H9 (cell line): ENCODE data around the gene LRRC14B. TPM values are rescaled to one million over a fixed set of nuclear protein-coding genes. Genes with fewer than 3 reads are reported as not detected.

Source experiments
- DNase-seq: peaks from one replicate; pipeline ENCODE4 v3.0.0-alpha.2; 2017
- H2AFZ ChIP-seq: one replicate; pipeline ENCODE4 v1.6.1; 2013; ENCODE audit warnings: mild to moderate bottlenecking, low read length, control low read depth, moderate library complexity
- H2AK5ac ChIP-seq: 2 replicates; pipeline ENCODE4 v1.6.1; 2013; ENCODE audit warnings: low read length, control low read depth, mixed read lengths; ENCODE audit not compliant: insufficient read length
- H2BK120ac ChIP-seq: one replicate; pipeline ENCODE4 v1.6.1; 2013; ENCODE audit warnings: low read depth, mild to moderate bottlenecking, low read length, control low read depth, inconsistent platforms; ENCODE audit not compliant: poor library complexity, severe bottlenecking
- H2BK12ac ChIP-seq: 2 replicates; pipeline ENCODE4 v1.6.1; 2013; ENCODE audit warnings: low read length, control low read depth, mixed read lengths, low read depth; ENCODE audit not compliant: insufficient read length
- H2BK15ac ChIP-seq: 2 replicates; pipeline ENCODE4 v1.6.1; 2013; ENCODE audit warnings: low read depth, low read length, control low read depth
- H2BK20ac ChIP-seq: one replicate; pipeline ENCODE4 v1.6.1; 2013; ENCODE audit warnings: low read depth, mild to moderate bottlenecking, low read length, control low read depth, inconsistent platforms; ENCODE audit not compliant: poor library complexity, severe bottlenecking
- H2BK5ac ChIP-seq: 2 replicates; pipeline ENCODE4 v1.6.1; 2013; ENCODE audit warnings: low read length, control low read depth, mixed read lengths; ENCODE audit not compliant: insufficient read length
- H3K14ac ChIP-seq: 2 replicates; pipeline ENCODE4 v1.6.1; 2013; ENCODE audit warnings: low read length, control low read depth; ENCODE audit not compliant: insufficient read depth
- H3K18ac ChIP-seq: 2 replicates; pipeline ENCODE4 v1.6.1; 2013; ENCODE audit warnings: low read depth, mild to moderate bottlenecking, mixed read lengths, low read length, control low read depth; ENCODE audit not compliant: insufficient read length
- H3K23ac ChIP-seq: 2 replicates; pipeline ENCODE4 v1.6.1; 2013; ENCODE audit warnings: low read length, control low read depth, mixed read lengths, low read depth; ENCODE audit not compliant: insufficient read length
- H3K23me2 ChIP-seq: 2 replicates; pipeline ENCODE4 v1.6.1; 2013; ENCODE audit warnings: low read depth, mild to moderate bottlenecking, mixed read lengths, low read length, control low read depth; ENCODE audit not compliant: insufficient read length, poor library complexity, severe bottlenecking
- H3K27ac ChIP-seq: 2 replicates; pipeline ENCODE4 v1.5.1; 2013; ENCODE audit warnings: low read length, control low read depth, mixed read lengths, low read depth; ENCODE audit not compliant: insufficient read length
- H3K27me3 ChIP-seq: 2 replicates; pipeline ENCODE4 v1.6.1; 2013; ENCODE audit warnings: low read length, control low read depth, inconsistent platforms; ENCODE audit not compliant: insufficient read depth
- H3K4ac ChIP-seq: 2 replicates; pipeline ENCODE4 v1.6.1; 2013; ENCODE audit warnings: low read depth, mild to moderate bottlenecking, control low read depth, inconsistent platforms, low read length, moderate library complexity
- H3K4me1 ChIP-seq: 2 replicates; pipeline ENCODE4 v1.6.1; 2013; ENCODE audit warnings: low read length, control low read depth, inconsistent platforms; ENCODE audit not compliant: insufficient read depth
- H3K4me2 ChIP-seq: 2 replicates; pipeline ENCODE4 v1.6.1; 2013; ENCODE audit warnings: low read length, control low read depth, mixed read lengths; ENCODE audit not compliant: insufficient read length, insufficient read depth
- H3K56ac ChIP-seq: 2 replicates; pipeline ENCODE4 v1.6.1; 2013; ENCODE audit warnings: low read depth, mild to moderate bottlenecking, mixed read lengths, low read length, control low read depth; ENCODE audit not compliant: insufficient read length
- H3K79me1 ChIP-seq: 2 replicates; pipeline ENCODE4 v1.6.1; 2013; ENCODE audit warnings: low read depth, mild to moderate bottlenecking, moderate library complexity, low read length, control low read depth, inconsistent platforms; ENCODE audit not compliant: insufficient read depth, poor library complexity, severe bottlenecking
- H3K79me2 ChIP-seq: 2 replicates; pipeline ENCODE4 v1.6.1; 2013; ENCODE audit warnings: low read length, control low read depth, inconsistent platforms; ENCODE audit not compliant: insufficient read depth
- H3K9ac ChIP-seq: 2 replicates; pipeline ENCODE4 v1.6.1; 2013; ENCODE audit warnings: low read length, control low read depth, mixed read lengths; ENCODE audit not compliant: insufficient read length; ENCODE audit errors: extremely low read depth
- H3K9me3 ChIP-seq: one replicate; pipeline ENCODE4 v1.6.1; 2013; ENCODE audit warnings: low read depth, low read length, inconsistent platforms; ENCODE audit not compliant: control insufficient read depth
- H3T11ph ChIP-seq: one replicate; pipeline ENCODE4 v1.6.1; 2013; ENCODE audit warnings: mild to moderate bottlenecking, low read length, control low read depth, inconsistent platforms
- H4K20me1 ChIP-seq: one replicate; pipeline ENCODE4 v1.6.1; 2013; ENCODE audit not compliant: control insufficient read depth, insufficient read length, insufficient read depth
- H4K5ac ChIP-seq: 2 replicates; pipeline ENCODE4 v1.6.1; 2013; ENCODE audit warnings: low read depth, mild to moderate bottlenecking, mixed read lengths, low read length, control low read depth; ENCODE audit not compliant: insufficient read length
- H4K8ac ChIP-seq: replicated peaks from 2 replicates; pipeline ENCODE4 v1.6.1; 2013; ENCODE audit warnings: low read length, control low read depth, mixed read lengths, low read depth; ENCODE audit not compliant: insufficient read length
- H4K91ac ChIP-seq: 2 replicates; pipeline ENCODE4 v1.6.1; 2013; ENCODE audit warnings: low read depth, mild to moderate bottlenecking, moderate library complexity, mixed read lengths, low read length, control low read depth; ENCODE audit not compliant: insufficient read length
- H3K27ac Mint-ChIP-seq, 3 experiments: 2 replicates in 2 of 3; 3 replicates in 1 of 3; pipeline ENCODE4 v1.8.0; 2020 to 2021; ENCODE audit warnings: mixed read lengths in 3 of 3, mild to moderate bottlenecking in 1 of 3, moderate library complexity in 1 of 3
- H3K27me3 Mint-ChIP-seq: 2 replicates; pipeline ENCODE4 v1.8.0; 2021; ENCODE audit warnings: low read depth, mild to moderate bottlenecking, moderate library complexity, mixed read lengths
- H3K36me3 Mint-ChIP-seq, 3 experiments: 2 replicates in 2 of 3; 3 replicates in 1 of 3; pipeline ENCODE4 v1.8.0; 2020 to 2021; ENCODE audit warnings: low read depth in 3 of 3, mixed read lengths in 3 of 3; ENCODE audit not compliant: insufficient read depth in 1 of 3
- H3K4me1 Mint-ChIP-seq, 2 experiments: 2 replicates each; pipeline ENCODE4 v1.8.0; 2020; ENCODE audit warnings: mixed read lengths in 2 of 2
- H3K4me3 Mint-ChIP-seq, 2 experiments: 2 replicates in 1 of 2; 3 replicates in 1 of 2; pipeline ENCODE4 v1.8.0; 2020 to 2021; ENCODE audit warnings: mild to moderate bottlenecking in 2 of 2, mixed read lengths in 2 of 2, moderate library complexity in 1 of 2
- H3K9me3 Mint-ChIP-seq, 2 experiments: 2 replicates in 1 of 2; 3 replicates in 1 of 2; pipeline ENCODE4 v1.8.0; 2020; ENCODE audit warnings: mild to moderate bottlenecking in 2 of 2, mixed read lengths in 2 of 2, moderate library complexity in 1 of 2
- WGBS: extraction: QIAGEN DNeasy Blood & Tissue Kit; methylation state at CpG from one replicate; pipeline ENCODE4 v1.1.7; 2013; ENCODE audit warnings: missing lambda C conversion rate, low lambda C conversion rate, mixed read lengths; ENCODE audit not compliant: insufficient read length; ENCODE audit errors: extremely low coverage; 5-methylcytosine and 5-hydroxymethylcytosine counted together
- total RNA-seq: library from RNA; stranded (reverse); gene quantifications from 2 replicates; pipeline ENCODE4 v1.2.1, GENCODE V29; 2021
- TF ChIP-seq, protein P1 (sequence below): fragments of 200-600 bp; sonication (generic); conservative IDR thresholded peaks from 3 replicates; pipeline ENCODE4 v1.8.0; 2021; ENCODE audit warnings: antibody characterized with exemption, mild to moderate bottlenecking

The LRRC14B gene
- total RNA-seq, 1 experiment from 2014 or later = not detected

DNA sequence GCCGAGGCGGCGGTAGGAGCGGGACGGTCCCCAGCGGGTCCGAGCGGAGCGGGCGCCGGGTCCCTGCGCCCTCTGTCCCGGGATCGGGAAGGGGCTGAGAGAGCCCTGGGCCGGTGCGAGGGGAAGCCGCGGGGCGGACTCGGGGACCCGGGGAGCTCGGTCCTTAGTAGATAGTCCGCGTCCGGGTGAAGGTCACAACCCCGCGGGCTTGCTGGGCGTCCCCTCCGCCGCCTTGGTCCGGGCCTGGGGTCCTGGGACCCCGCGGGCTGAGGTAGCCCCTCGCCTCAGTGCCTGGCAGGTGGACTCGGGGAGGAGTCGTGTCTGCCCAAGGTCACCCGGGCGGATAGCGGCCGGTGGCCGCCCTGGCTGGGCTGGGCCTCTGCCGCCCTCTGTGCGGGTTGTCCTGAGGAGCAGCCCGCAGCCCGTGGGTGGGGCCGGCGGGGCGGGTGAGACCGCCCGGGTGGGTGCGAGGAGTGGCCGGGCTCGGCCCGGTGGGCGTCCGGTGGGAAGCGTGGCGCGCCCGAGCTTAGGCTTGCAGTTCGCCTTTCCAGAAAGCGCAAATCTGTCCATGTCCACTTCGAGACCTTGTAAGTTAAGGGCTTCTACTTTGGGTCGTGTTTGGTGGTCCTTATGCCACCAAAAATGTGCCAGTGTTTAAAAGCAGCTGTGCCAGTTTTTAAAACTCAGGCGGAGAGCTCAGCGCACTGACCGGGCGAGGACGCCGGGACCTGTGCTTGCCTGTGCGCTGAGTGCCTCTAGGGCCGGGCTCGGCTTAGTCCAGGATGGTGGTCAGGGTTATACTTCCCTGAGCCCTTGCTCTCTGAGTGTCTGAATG lies 27.4 kb downstream of the LRRC14B start:
- TF ChIP-seq, protein P1, sequence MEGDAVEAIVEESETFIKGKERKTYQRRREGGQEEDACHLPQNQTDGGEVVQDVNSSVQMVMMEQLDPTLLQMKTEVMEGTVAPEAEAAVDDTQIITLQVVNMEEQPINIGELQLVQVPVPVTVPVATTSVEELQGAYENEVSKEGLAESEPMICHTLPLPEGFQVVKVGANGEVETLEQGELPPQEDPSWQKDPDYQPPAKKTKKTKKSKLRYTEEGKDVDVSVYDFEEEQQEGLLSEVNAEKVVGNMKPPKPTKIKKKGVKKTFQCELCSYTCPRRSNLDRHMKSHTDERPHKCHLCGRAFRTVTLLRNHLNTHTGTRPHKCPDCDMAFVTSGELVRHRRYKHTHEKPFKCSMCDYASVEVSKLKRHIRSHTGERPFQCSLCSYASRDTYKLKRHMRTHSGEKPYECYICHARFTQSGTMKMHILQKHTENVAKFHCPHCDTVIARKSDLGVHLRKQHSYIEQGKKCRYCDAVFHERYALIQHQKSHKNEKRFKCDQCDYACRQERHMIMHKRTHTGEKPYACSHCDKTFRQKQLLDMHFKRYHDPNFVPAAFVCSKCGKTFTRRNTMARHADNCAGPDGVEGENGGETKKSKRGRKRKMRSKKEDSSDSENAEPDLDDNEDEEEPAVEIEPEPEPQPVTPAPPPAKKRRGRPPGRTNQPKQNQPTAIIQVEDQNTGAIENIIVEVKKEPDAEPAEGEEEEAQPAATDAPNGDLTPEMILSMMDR = no peak
- Histone ChIP-seq H3K79me2 (peaks cover 10% of the 10 kb centered on the region; the same call in 1 of the 2 replicates), H2BK20ac (no peak overlapping the region), H2BK12ac (no peak overlapping the region), H2BK120ac (no peak overlapping the region), H2AK5ac (no peak overlapping the region), H3K23me2 (no peaks in the 10 kb centered on the region), H4K20me1 (no peaks in the 10 kb centered on the region), H2BK5ac (no peak overlapping the region), H4K8ac (no peak overlapping the region), H3T11ph (no peak overlapping the region), H3K56ac (no peak overlapping the region), H3K18ac (no peak overlapping the region), H3K23ac (no peak overlapping the region), H3K4me2 (peak overlapping the region; percentile 75), H3K27me3 (no peaks in the 10 kb centered on the region), H3K14ac (peak overlapping the region; percentile 40; the same call in 1 of the 2 replicates), H3K4ac (no peak overlapping the region), H3K9ac (peak overlapping the region; percentile 64), H3K9me3 (no peaks in the 10 kb centered on the region), H4K91ac (no peak overlapping the region), H4K5ac (no peak overlapping the region), H3K79me1 (peaks cover 2% of the 10 kb centered on the region), H2AFZ (no peak overlapping the region), H2BK15ac (no peak overlapping the region), H3K27ac (no peak overlapping the region), H3K4me1 (0 out of 2 replicates have a peak, but pooled peaks cover 2% of the 10 kb centered on the region)
- no peaks in the 10 kb centered on the region for H3K9me3 Mint-ChIP-seq
- H3K27me3 Mint-ChIP-seq = no peaks in the 10 kb centered on the region; the same call in 1 of the 2 replicates
- peak overlapping the region; percentile 95 to 98 for H3K4me3 Mint-ChIP-seq
- WGBS = no CpG with 5 or more reads among the region's 73 CpGs
- peak overlapping the region in 1 of 3 experiments; percentile 96; a peak in 3 of 7 replicates for H3K27ac Mint-ChIP-seq
- DNase-seq = no peak
- peaks cover 31% of the 10 kb centered on the region in 2 experiments for H3K4me1 Mint-ChIP-seq
- peaks cover 15 to 28% (median 23%) of the 10 kb centered on the region in 3 experiments; a peak in 6 of 7 replicates for H3K36me3 Mint-ChIP-seq
